PC-9 (cell line): Measurements from ENCODE around the gene PALMD. TPM values are rescaled to one million over a fixed set of nuclear protein-coding genes. Genes with fewer than 3 reads are reported as not detected.

Experiments
- BruUV-seq: library from RNA; stranded (reverse); fragments of 400-500 nt; replicated peaks from 2 replicates; lab custom pipeline; 2021; lab: Mats Ljungman, UMichigan
- CTCF ChIA-PET: fragments of 300-600 bp; sonication (Branson Sonifier 250); formaldehyde crosslinking; loops from one replicate; lab custom pipeline; 2022; ENCODE audit warnings: antibody characterized with exemption; lab: Charles Lee
- POLR2A ChIA-PET: fragments of 300-600 bp; sonication (Branson Sonifier 250); formaldehyde crosslinking; loops from one replicate; lab custom pipeline; 2022; ENCODE audit warnings: antibody characterized with exemption; ENCODE audit not compliant: unreplicated experiment; lab: Charles Lee
- DNase-seq, 2 experiments: peaks; one replicate each; pipeline versions ENCODE4 v3.0.0 to v3.0.0-alpha.2; 2015 to 2022; ENCODE audit warnings: mixed read lengths in 1 of 2
- H2AFZ ChIP-seq: fragments of 200-600 bp; sonication (generic); 2 replicates; pipeline ENCODE4 v1.8.1; 2017; ENCODE audit warnings: antibody characterized with exemption
- H3F3A ChIP-seq: fragments of 200-600 bp; sonication (generic); 2 replicates; pipeline ENCODE4 v1.8.1; 2017; ENCODE audit warnings: antibody characterized with exemption, mild to moderate bottlenecking, low read depth; ENCODE audit not compliant: insufficient read depth
- H3K27ac ChIP-seq: fragments of 200-600 bp; sonication (generic); 2 replicates; pipeline ENCODE4 v1.6.1; 2016; ENCODE audit warnings: mixed run types
- H3K27me3 ChIP-seq: fragments of 200-600 bp; sonication (generic); 2 replicates; pipeline ENCODE4 v1.6.1; 2016; ENCODE audit warnings: low read depth, mixed run types; ENCODE audit not compliant: insufficient read depth
- H3K36me3 ChIP-seq: fragments of 200-600 bp; sonication (generic); 2 replicates; pipeline ENCODE4 v1.6.1; 2016; ENCODE audit warnings: low read depth, mixed run types
- H3K4me1 ChIP-seq: fragments of 200-600 bp; sonication (generic); replicated peaks from 2 replicates; pipeline ENCODE4 v1.6.1; 2016; ENCODE audit warnings: mixed run types; ENCODE audit not compliant: insufficient read depth
- H3K4me2 ChIP-seq: fragments of 200-600 bp; sonication (generic); 2 replicates; pipeline ENCODE4 v1.6.1; 2017; ENCODE audit warnings: mixed run types
- H3K4me3 ChIP-seq: fragments of 200-600 bp; sonication (generic); 2 replicates; pipeline ENCODE4 v1.6.1; 2016; ENCODE audit warnings: mixed run types
- H3K79me2 ChIP-seq: fragments of 200-600 bp; sonication (generic); 2 replicates; pipeline ENCODE4 v1.6.1; 2017; ENCODE audit warnings: low read depth, mixed run types
- H3K9me2 ChIP-seq: fragments of 200-600 bp; sonication (generic); 2 replicates; pipeline ENCODE4 v1.8.1; 2017; ENCODE audit warnings: mild to moderate bottlenecking; ENCODE audit not compliant: insufficient read depth
- H3K9me3 ChIP-seq: fragments of 200-600 bp; sonication (generic); 2 replicates; pipeline ENCODE4 v1.8.1; 2016; ENCODE audit warnings: low read depth; ENCODE audit not compliant: insufficient read depth
- H4K20me1 ChIP-seq: fragments of 200-600 bp; sonication (generic); 2 replicates; pipeline ENCODE4 v1.8.1; 2017; ENCODE audit not compliant: insufficient read depth
- EZH2 ChIP-seq: fragments of 200-600 bp; sonication (generic); IDR thresholded peaks from 2 replicates; pipeline ENCODE4 v1.8.0; 2017; ENCODE audit warnings: antibody characterized with exemption, low read depth
- intact Hi-C: fragments of 100-400 bp; cut with micrococcal nuclease; formaldehyde crosslinking; loops from one replicate; pipeline ENCODE4 v1.10.0; 2022; ENCODE audit not compliant: unreplicated experiment
- total RNA-seq: library from RNA; stranded (reverse); gene quantifications from 2 replicates; pipeline ENCODE4 v1.2.3, GENCODE V29; 2021
- TF ChIP-seq, protein P1 (sequence below): fragments of 200-600 bp; sonication (generic); conservative IDR thresholded peaks from 2 replicates; pipeline ENCODE4 v1.6.1; 2017; ENCODE audit warnings: mixed run types, antibody characterized with exemption, mild to moderate bottlenecking, moderate library complexity

The PALMD gene
- total RNA-seq, 1 experiment from 2014 or later: 0.68 TPM

- Histone ChIP-seq H3K27ac (no peak overlapping the region), H3K4me3 (no peak overlapping the region), H3K9me2 (no peaks in the 10 kb centered on the region), H3K79me2 (no peaks in the 10 kb centered on the region), H3K4me2 (no peak overlapping the region), H3F3A (no peaks in the 10 kb centered on the region), H2AFZ (no peak overlapping the region), H3K4me1 (no peaks in the 10 kb centered on the region), H3K36me3 (no peaks in the 10 kb centered on the region), H3K9me3 (no peaks in the 10 kb centered on the region; the same call in 1 of the 2 replicates), H3K27me3 (no peaks in the 10 kb centered on the region), H4K20me1 (no peaks in the 10 kb centered on the region)
- DNase-seq: no peak
- TF ChIP-seq, protein P1, sequence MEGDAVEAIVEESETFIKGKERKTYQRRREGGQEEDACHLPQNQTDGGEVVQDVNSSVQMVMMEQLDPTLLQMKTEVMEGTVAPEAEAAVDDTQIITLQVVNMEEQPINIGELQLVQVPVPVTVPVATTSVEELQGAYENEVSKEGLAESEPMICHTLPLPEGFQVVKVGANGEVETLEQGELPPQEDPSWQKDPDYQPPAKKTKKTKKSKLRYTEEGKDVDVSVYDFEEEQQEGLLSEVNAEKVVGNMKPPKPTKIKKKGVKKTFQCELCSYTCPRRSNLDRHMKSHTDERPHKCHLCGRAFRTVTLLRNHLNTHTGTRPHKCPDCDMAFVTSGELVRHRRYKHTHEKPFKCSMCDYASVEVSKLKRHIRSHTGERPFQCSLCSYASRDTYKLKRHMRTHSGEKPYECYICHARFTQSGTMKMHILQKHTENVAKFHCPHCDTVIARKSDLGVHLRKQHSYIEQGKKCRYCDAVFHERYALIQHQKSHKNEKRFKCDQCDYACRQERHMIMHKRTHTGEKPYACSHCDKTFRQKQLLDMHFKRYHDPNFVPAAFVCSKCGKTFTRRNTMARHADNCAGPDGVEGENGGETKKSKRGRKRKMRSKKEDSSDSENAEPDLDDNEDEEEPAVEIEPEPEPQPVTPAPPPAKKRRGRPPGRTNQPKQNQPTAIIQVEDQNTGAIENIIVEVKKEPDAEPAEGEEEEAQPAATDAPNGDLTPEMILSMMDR: no peak
- TF ChIP-seq EZH2: no peak
- intact Hi-C loops: no loop called here
- POLR2A ChIA-PET: no interaction called here
- CTCF ChIA-PET: no interaction called here
- no TSS peak for BruUV-seq
Measured at GRCh38 chr1:99621340-99621901, 24.5 kb upstream of the PALMD start.

- H2AFZ ChIP-seq: no peak overlapping the region
- no peak overlapping the region for H3K4me2 ChIP-seq
- no peak overlapping the region for H3K4me3 ChIP-seq
- no peak overlapping the region for H3K27ac ChIP-seq
- DNase-seq: no peak
- no peaks in the 10 kb centered on the region for H4K20me1 ChIP-seq
- ChIA-PET POLR2A (no interaction called here), CTCF (no interaction called here)
- H3F3A ChIP-seq: no peaks in the 10 kb centered on the region
- no peaks in the 10 kb centered on the region for H3K36me3 ChIP-seq
- TF ChIP-seq EZH2: no peak
- TF ChIP-seq, protein P1: no peak
- no peaks in the 10 kb centered on the region for H3K4me1 ChIP-seq
- intact Hi-C loops: no loop called here
- no peaks in the 10 kb centered on the region for H3K9me2 ChIP-seq
- no peaks in the 10 kb centered on the region; the same call in 1 of the 2 replicates for H3K9me3 ChIP-seq
- no TSS peak for BruUV-seq
- H3K79me2 ChIP-seq: no peaks in the 10 kb centered on the region
- H3K27me3 ChIP-seq: no peaks in the 10 kb centered on the region
Measured at GRCh38 chr1:99622702-99623347, 23.1 kb upstream of the PALMD start.

GRCh38 chr1:99623554-99623953, 22.4 kb upstream of the PALMD start:
- H4K20me1 ChIP-seq: no peaks in the 10 kb centered on the region
- no peaks in the 10 kb centered on the region for H3K4me1 ChIP-seq
- TF ChIP-seq EZH2: no peak
- TF ChIP-seq, protein P1: no peak
- H3K4me2 ChIP-seq: no peak overlapping the region
- no peak overlapping the region for H2AFZ ChIP-seq
- H3K27ac ChIP-seq: no peak overlapping the region
- no peak overlapping the region for H3K4me3 ChIP-seq
- no peaks in the 10 kb centered on the region for H3K27me3 ChIP-seq
- intact Hi-C loops: no loop called here
- H3F3A ChIP-seq: no peaks in the 10 kb centered on the region
- no peak for DNase-seq
- H3K36me3 ChIP-seq: no peaks in the 10 kb centered on the region
- H3K79me2 ChIP-seq: no peaks in the 10 kb centered on the region
- no peaks in the 10 kb centered on the region for H3K9me2 ChIP-seq
- POLR2A ChIA-PET: no interaction called here
- CTCF ChIA-PET: no interaction called here
- no peaks in the 10 kb centered on the region; the same call in 1 of the 2 replicates for H3K9me3 ChIP-seq
- BruUV-seq: no TSS peak
